ENCODE results near the gene EFHC1.
"Not testable (repeated sequence)": the region's sequence is repeated elsewhere in the genome, so short reads cannot be mapped to it uniquely, and the experiment has no call there.

Gene EFHC1

GRCh38 chr6:52438926-52439325, 18.8 kb downstream of the EFHC1 start:
- no peak for DNase-seq (ENCODE audit: low spot score)

GRCh38 chr6:52454556-52454955, 34.4 kb downstream of the EFHC1 start:
- DNase-seq (ENCODE audit: low spot score) = no peak

- no peak for DNase-seq (ENCODE audit: low spot score)
Measured at GRCh38 chr6:52457096-52457495, 37.0 kb downstream of the EFHC1 start.

GRCh38 chr6:52461194-52461593, 41.1 kb downstream of the EFHC1 start:
- DNase-seq (ENCODE audit: low spot score) = not testable (repeated sequence)

GRCh38 chr6:52474173-52474572, 54.0 kb downstream of the EFHC1 start:
- no peak for DNase-seq (ENCODE audit: low spot score)

- no peak for DNase-seq (ENCODE audit: low spot score)
Measured at GRCh38 chr6:52475307-52475706, 55.2 kb downstream of the EFHC1 start.

GRCh38 chr6:52482903-52483670, 62.9 kb downstream of the EFHC1 start:
- no peak for DNase-seq (ENCODE audit: low spot score)

GRCh38 chr6:52483671-52484003, 63.5 kb downstream of the EFHC1 start:
- DNase-seq (ENCODE audit: low spot score) = no peak

GRCh38 chr6:52489881-52490280, 69.7 kb downstream of the EFHC1 start:
- DNase-seq (ENCODE audit: low spot score) = no peak

GRCh38 chr6:52491203-52492069, 71.3 kb downstream of the EFHC1 start:
- DNase-seq (ENCODE audit: low spot score) = peak; percentile 35

GRCh38 chr6:52493669-52494068, 73.5 kb downstream of the EFHC1 start:
- DNase-seq (ENCODE audit: low spot score) = no peak

- DNase-seq (ENCODE audit: low spot score) = no peak
Measured at GRCh38 chr6:52494298-52495072, 74.3 kb downstream of the EFHC1 start.

GRCh38 chr6:52495922-52496321, 75.8 kb downstream of the EFHC1 start:
- DNase-seq (ENCODE audit: low spot score) = no peak

GRCh38 chr6:52496631-52497030, 76.5 kb downstream of the EFHC1 start:
- DNase-seq (ENCODE audit: low spot score) = no peak

- DNase-seq (ENCODE audit: low spot score) = no peak
Measured at GRCh38 chr6:52497652-52498408, 77.7 kb downstream of the EFHC1 start.

GRCh38 chr6:52498538-52499017, 78.4 kb downstream of the EFHC1 start:
- no peak for DNase-seq (ENCODE audit: low spot score)

- DNase-seq (ENCODE audit: low spot score) = peak; percentile 38
Measured at GRCh38 chr6:52499026-52499425, 78.9 kb downstream of the EFHC1 start.

- no peak for DNase-seq (ENCODE audit: low spot score)
Measured at GRCh38 chr6:52499681-52500236, 79.6 kb downstream of the EFHC1 start.

- no peak for DNase-seq (ENCODE audit: low spot score)
Measured at GRCh38 chr6:52500238-52501129, 80.3 kb downstream of the EFHC1 start.

GRCh38 chr6:52502306-52503029, 82.3 kb downstream of the EFHC1 start:
- DNase-seq (ENCODE audit: low spot score) = no peak
